HG03095 (cell line): ENCODE measurements around the gene ACKR2.

Experiments
- ATAC-seq: cut with Tn5 transposase; IDR thresholded peaks from one replicate; pipeline ENCODE4 v1.9.1; 2021; ENCODE audit warnings: moderate library complexity; ENCODE audit not compliant: unreplicated experiment

The ACKR2 gene

GRCh38 chr3:42884324-42884723 lies 75.1 kb downstream of the ACKR2 start:
- ATAC-seq: no peak

- ATAC-seq: no peak
These were observed 77.1 kb downstream of the ACKR2 start for GRCh38 chr3:42886294-42886822.

- no peak for ATAC-seq
These were observed 77.8 kb downstream of the ACKR2 start for GRCh38 chr3:42887084-42887483.

GRCh38 chr3:42891042-42891441 lies 81.8 kb downstream of the ACKR2 start:
- ATAC-seq: no peak

GRCh38 chr3:42892169-42892568 lies 82.9 kb downstream of the ACKR2 start:
- ATAC-seq: no peak

GRCh38 chr3:42892807-42893206 lies 83.6 kb downstream of the ACKR2 start:
- no peak for ATAC-seq

GRCh38 chr3:42894698-42895579 lies 85.7 kb downstream of the ACKR2 start:
- no peak for ATAC-seq

- ATAC-seq: no peak
These were observed 86.3 kb downstream of the ACKR2 start for GRCh38 chr3:42895580-42895868.

GRCh38 chr3:42898896-42899675 lies 89.8 kb downstream of the ACKR2 start:
- no peak for ATAC-seq

- ATAC-seq: no peak
These were observed 91.2 kb downstream of the ACKR2 start for GRCh38 chr3:42900226-42901072.

GRCh38 chr3:42901073-42901415 lies 91.8 kb downstream of the ACKR2 start:
- ATAC-seq: no peak

GRCh38 chr3:42902257-42902656 lies 93.0 kb downstream of the ACKR2 start:
- ATAC-seq: no peak

GRCh38 chr3:42904076-42904475 lies 94.8 kb downstream of the ACKR2 start:
- ATAC-seq: no peak

- no peak for ATAC-seq
These were observed 96.5 kb downstream of the ACKR2 start for GRCh38 chr3:42905740-42906069.

GRCh38 chr3:42906070-42906847 lies 97.0 kb downstream of the ACKR2 start, which contains the start of gene ZNF662:
ZNF662 (plus strand) TSS chr3:42906142; CDS start chr3:42908115, 1,973 bp downstream.
- no peak for ATAC-seq

- no peak for ATAC-seq
These were observed 97.6 kb downstream of the ACKR2 start for GRCh38 chr3:42906848-42907183.

GRCh38 chr3:42908675-42909074 lies 99.4 kb downstream of the ACKR2 start:
- no peak for ATAC-seq

GRCh38 chr3:42911551-42911950 lies 102.3 kb downstream of the ACKR2 start:
- no peak for ATAC-seq

- ATAC-seq: no peak
These were observed 105.7 kb downstream of the ACKR2 start for GRCh38 chr3:42914771-42915515.
